SK-N-SH (cell line): ENCODE results near the gene OCSTAMP. TPM values are rescaled to one million over a fixed set of nuclear protein-coding genes. Genes with fewer than 3 reads are reported as not detected.

ENCODE experiments used
- CTCF ChIA-PET: fragments of 300-600, 350-600 bp; formaldehyde crosslinking; extraction: SDS; loops from one replicate; lab custom pipeline; 2021; lab: Yijun Ruan, JAX
- POLR2A ChIA-PET: fragments of 350-600 bp; sonication (Branson Sonifier 250); formaldehyde crosslinking; extraction: SDS; loops from one replicate; lab custom pipeline; 2020; ENCODE audit warnings: antibody characterized with exemption, inconsistent platforms; lab: Yijun Ruan, JAX
- DNase-seq: peaks from one replicate; pipeline ENCODE4 v3.0.0; 2012
- H2AFZ ChIP-seq: fragments of 200-600 bp; sonication (generic); 2 replicates; pipeline ENCODE4 v1.8.1; 2016; ENCODE audit warnings: antibody characterized with exemption, mild to moderate bottlenecking, low read depth
- H3F3A ChIP-seq: fragments of 200-600 bp; sonication (generic); replicated peaks from 2 replicates; pipeline ENCODE3; 2016; ENCODE audit warnings: antibody characterized with exemption, mild to moderate bottlenecking; ENCODE audit not compliant: insufficient read depth
- H3K27ac ChIP-seq, 2 experiments: fragments of 200-500 bp in 1 of 2; fragments of 200-600 bp in 1 of 2; sonication (Bioruptor generic) in 1 of 2; sonication (generic), shearing (Covaris generic) in 1 of 2; 2 replicates each; pipeline versions ENCODE4 v1.5.1 to v1.6.1; 2014 to 2016; ENCODE audit warnings: low read depth in 2 of 2, inconsistent platforms in 1 of 2, low read length in 1 of 2, mild to moderate bottlenecking in 1 of 2, mixed read lengths in 1 of 2
- H3K27me3 ChIP-seq: fragments of 200-600 bp; sonication (generic), shearing (Covaris generic); 2 replicates; pipeline ENCODE4 v1.6.1; 2016; ENCODE audit warnings: mixed run types; ENCODE audit not compliant: insufficient read depth
- H3K36me3 ChIP-seq, 2 experiments: fragments of 200-500 bp in 1 of 2; fragments of 200-600 bp in 1 of 2; sonication (Bioruptor generic) in 1 of 2; sonication (generic) in 1 of 2; replicated peaks in 1 of 2; 2 replicates each; pipeline versions ENCODE3 to v1.5.1; 2014 to 2016; ENCODE audit warnings: low read length in 1 of 2, mild to moderate bottlenecking in 1 of 2; ENCODE audit not compliant: insufficient read depth in 2 of 2, control insufficient read depth in 1 of 2
- H3K4me1 ChIP-seq, 2 experiments: fragments of 200-500 bp in 1 of 2; fragments of 200-600 bp in 1 of 2; sonication (Bioruptor generic) in 1 of 2; sonication (generic), shearing (Covaris generic) in 1 of 2; 2 replicates each; pipeline versions ENCODE4 v1.5.1 to v1.6.1; 2014 to 2016; ENCODE audit warnings: low read depth in 1 of 2, low read length in 1 of 2, mixed run types in 1 of 2; ENCODE audit not compliant: insufficient read depth in 2 of 2, control insufficient read depth in 1 of 2
- H3K4me2 ChIP-seq: fragments of 200-600 bp; sonication (generic), shearing (Covaris generic); 2 replicates; pipeline ENCODE4 v1.6.1; 2017; ENCODE audit warnings: mixed run types
- H3K4me3 ChIP-seq, 2 experiments: fragments of 200-500 bp in 1 of 2; fragments of 200-600 bp in 1 of 2; sonication (Bioruptor generic) in 1 of 2; sonication (generic), shearing (Covaris generic) in 1 of 2; 2 replicates each; pipeline versions ENCODE4 v1.5.1 to v1.8.1; 2014 to 2016; ENCODE audit warnings: low read depth in 2 of 2, inconsistent platforms in 1 of 2, low read length in 1 of 2, mild to moderate bottlenecking in 1 of 2, mixed read lengths in 1 of 2, moderate library complexity in 1 of 2
- H3K79me2 ChIP-seq: fragments of 200-600 bp; sonication (generic); 2 replicates; pipeline ENCODE4 v1.8.1; 2017; ENCODE audit warnings: mild to moderate bottlenecking; ENCODE audit not compliant: insufficient read depth
- H3K9ac ChIP-seq: fragments of 200-600 bp; sonication (generic); 2 replicates; pipeline ENCODE4 v1.6.1; 2017; ENCODE audit warnings: mixed run types
- H3K9me2 ChIP-seq: fragments of 200-600 bp; sonication (generic); 2 replicates; pipeline ENCODE4 v1.6.1; 2017; ENCODE audit warnings: mixed run types
- H3K9me3 ChIP-seq: fragments of 200-600 bp; sonication (generic); 2 replicates; pipeline ENCODE4 v1.6.1; 2017; ENCODE audit warnings: mixed run types, mild to moderate bottlenecking, moderate library complexity
- H4K20me1 ChIP-seq: fragments of 200-600 bp; sonication (generic); 2 replicates; pipeline ENCODE4 v1.6.1; 2017; ENCODE audit warnings: mild to moderate bottlenecking, mixed run types; ENCODE audit not compliant: insufficient read depth
- FOXJ3 ChIP-seq: sonication (generic); formaldehyde crosslinking; IDR thresholded peaks from 2 replicates; pipeline ENCODE4 v1.5.1; 2020; ENCODE audit warnings: mild to moderate bottlenecking, missing genetic modification reagents
- FOXM1 ChIP-seq: IDR thresholded peaks from 2 replicates; pipeline ENCODE4 v1.4.0; 2012; ENCODE audit warnings: low read depth, mild to moderate bottlenecking
- GABPA ChIP-seq: IDR thresholded peaks from 2 replicates; pipeline ENCODE4 v1.4.0; 2012; ENCODE audit warnings: low read depth, mild to moderate bottlenecking
- IRF3 ChIP-seq: fragments of 150-350 bp; IDR thresholded peaks from 2 replicates; pipeline ENCODE4 v1.6.1; 2016; ENCODE audit warnings: mild to moderate bottlenecking, low read depth, low read length
- MEF2A ChIP-seq: IDR thresholded peaks from 2 replicates; pipeline ENCODE4 v1.4.0; 2012; ENCODE audit warnings: low read depth, borderline replicate concordance
- NFIC ChIP-seq: IDR thresholded peaks from 2 replicates; pipeline ENCODE4 v1.4.0; 2012; ENCODE audit warnings: borderline replicate concordance
- NRF1 ChIP-seq: IDR thresholded peaks from 2 replicates; pipeline ENCODE4 v1.6.1; 2012; ENCODE audit warnings: low read depth, mild to moderate bottlenecking, low read length
- POLR2AphosphoS5 ChIP-seq: IDR thresholded peaks from 2 replicates; pipeline ENCODE4 v1.6.1; 2012; ENCODE audit warnings: low read depth, low read length
- REST ChIP-seq: IDR thresholded peaks from 2 replicates; pipeline ENCODE4 v1.6.1; 2012; ENCODE audit warnings: mild to moderate bottlenecking, low read depth, low read length, moderate library complexity
- RFX5 ChIP-seq: IDR thresholded peaks from 2 replicates; pipeline ENCODE4 v1.6.1; 2012; ENCODE audit warnings: mild to moderate bottlenecking, improper control_type of control experiment, low read length
- RXRA ChIP-seq: IDR thresholded peaks from 2 replicates; pipeline ENCODE4 v1.4.0; 2012; ENCODE audit warnings: low read depth, mild to moderate bottlenecking, borderline replicate concordance
- SIN3A ChIP-seq: IDR thresholded peaks from 2 replicates; pipeline ENCODE4 v1.6.1; 2012; ENCODE audit warnings: low read depth, mild to moderate bottlenecking, low read length, moderate library complexity, borderline replicate concordance
- SMC3 ChIP-seq: IDR thresholded peaks from 2 replicates; pipeline ENCODE4 v1.6.1; 2012; ENCODE audit warnings: low read depth, low read length, improper control_type of control experiment
- TAF1 ChIP-seq: IDR thresholded peaks from 2 replicates; pipeline ENCODE4 v1.6.1; 2012; ENCODE audit warnings: low read depth, mild to moderate bottlenecking, low read length, moderate library complexity, borderline replicate concordance
- TEAD4 ChIP-seq: IDR thresholded peaks from 2 replicates; pipeline ENCODE4 v1.4.0; 2012; ENCODE audit warnings: mild to moderate bottlenecking, borderline replicate concordance; ENCODE audit not compliant: insufficient read depth
- USF2 ChIP-seq: fragments of 150-350 bp; IDR thresholded peaks from 2 replicates; pipeline ENCODE4 v1.6.1; 2017; ENCODE audit warnings: antibody characterized with exemption, low read length, low read depth, borderline replicate concordance
- WGBS: methylation state at CpG from one replicate; pipeline ENCODE4 v1.1.6; 2017; ENCODE audit warnings: low lambda C conversion rate; 5-methylcytosine and 5-hydroxymethylcytosine counted together
- polyA plus RNA-seq, 3 experiments: library from polyadenylated mRNA; depleted of rRNA; stranded (reverse); fragments of >200 nt; gene quantifications; 2 replicates each; pipeline ENCODE4 v1.2.3, GENCODE V29; 2012
- TF ChIP-seq, protein P1 (sequence below): IDR thresholded peaks from 2 replicates; pipeline ENCODE4; 2012
- TF ChIP-seq, protein P2 (sequence below): IDR thresholded peaks from 2 replicates; pipeline ENCODE4 v1.4.0; 2012; ENCODE audit warnings: low read depth, borderline replicate concordance

Gene OCSTAMP
- polyA plus RNA-seq, 1 of the 3 experiments (the other 2 are of a cell fraction): not detected

DNA sequence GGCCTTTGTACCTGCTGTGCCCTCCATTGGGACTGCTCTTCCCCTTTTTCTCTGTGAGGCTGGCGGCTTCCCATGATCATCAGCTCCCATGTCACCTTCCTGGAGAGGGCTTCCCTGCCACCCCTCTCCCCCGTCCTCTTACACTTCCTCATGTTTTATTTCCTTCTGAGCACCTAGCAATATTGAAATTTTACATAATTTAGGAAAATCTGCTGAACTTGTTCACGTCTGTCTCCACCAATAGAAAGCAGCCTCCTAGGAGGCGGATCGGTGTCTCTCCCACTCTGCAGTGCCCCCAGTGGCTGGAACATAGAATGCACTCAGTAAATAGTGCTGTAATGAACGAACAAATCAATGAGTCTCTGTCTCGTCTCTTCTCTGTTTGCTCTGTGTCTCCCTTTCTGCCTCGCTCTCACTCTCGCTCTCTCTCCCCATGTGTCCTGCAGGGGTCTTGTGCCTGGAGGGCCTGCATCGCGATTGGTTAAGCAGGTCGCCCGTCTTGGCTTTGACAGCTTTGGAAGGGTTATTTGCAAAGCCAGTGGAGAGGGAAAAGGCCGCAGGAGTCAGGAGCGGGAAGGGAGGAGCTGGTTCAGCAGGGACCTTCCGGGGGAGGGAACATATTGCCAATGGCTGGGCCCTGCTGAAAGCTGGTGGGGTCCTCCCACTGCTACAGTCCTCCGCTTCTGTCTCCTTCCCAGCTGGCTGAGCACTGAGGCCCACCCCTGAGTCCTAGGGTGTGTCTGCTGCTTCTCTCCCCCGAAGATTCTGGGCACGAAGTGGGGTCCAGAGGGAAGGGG is 12.1 kb upstream of the OCSTAMP start (continued):
- TF ChIP-seq SMC3 (peak; percentile 20; the same call in 1 of the 2 replicates), POLR2AphosphoS5 (no peak), NRF1 (no peak), TEAD4 (no peak), TAF1 (no peak), MEF2A (no peak), GABPA (no peak), RFX5 (peak; percentile 70), USF2 (no peak), SIN3A (no peak), NFIC (no peak)

DNA sequence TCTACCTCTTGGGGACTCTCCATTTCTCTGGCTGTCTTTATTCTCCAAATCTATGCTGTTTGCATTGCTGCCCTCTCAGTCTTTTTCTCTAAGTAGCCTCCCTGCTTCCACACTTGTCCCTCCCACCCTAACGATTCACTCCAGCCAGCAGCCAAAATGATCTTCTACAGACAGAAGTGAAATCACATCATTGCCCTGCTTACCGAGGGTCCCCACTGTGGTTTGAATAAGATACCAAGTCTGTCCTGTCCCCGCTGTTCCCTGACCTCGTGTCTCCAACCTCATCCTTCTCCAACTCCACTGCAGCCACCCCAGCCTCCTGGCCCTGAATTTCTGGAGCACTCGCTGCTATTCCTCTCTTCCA is 11.5 kb upstream of the OCSTAMP start:
- Histone ChIP-seq H2AFZ (0 out of 2 replicates have a peak overlapping the region, but pooled peaks have one; percentile 33), H3K4me1 (peaks cover 0 to 9% of the 10 kb centered on the region in 2 experiments; a peak in 1 of 4 replicates), H3K9ac (no peak overlapping the region), H3K27me3 (no peaks in the 10 kb centered on the region), H3K4me3 (peak overlapping the region in 1 of 2 experiments; percentile 37; a peak in 1 of 4 replicates), H3F3A (no peaks in the 10 kb centered on the region), H3K79me2 (no peaks in the 10 kb centered on the region), H4K20me1 (no peaks in the 10 kb centered on the region), H3K9me2 (no peaks in the 10 kb centered on the region), H3K9me3 (no peaks in the 10 kb centered on the region), H3K4me2 (peak overlapping the region; percentile 29; the same call in 1 of the 2 replicates), H3K27ac (no peak overlapping the region), H3K36me3 (no peaks in the 10 kb centered on the region)
- TF ChIP-seq RXRA (no peak), RFX5 (no peak), IRF3 (no peak), FOXJ3 (no peak), FOXM1 (no peak), REST (no peak), NFIC (no peak), MEF2A (no peak), SMC3 (no peak)
- TF ChIP-seq, protein P1, sequence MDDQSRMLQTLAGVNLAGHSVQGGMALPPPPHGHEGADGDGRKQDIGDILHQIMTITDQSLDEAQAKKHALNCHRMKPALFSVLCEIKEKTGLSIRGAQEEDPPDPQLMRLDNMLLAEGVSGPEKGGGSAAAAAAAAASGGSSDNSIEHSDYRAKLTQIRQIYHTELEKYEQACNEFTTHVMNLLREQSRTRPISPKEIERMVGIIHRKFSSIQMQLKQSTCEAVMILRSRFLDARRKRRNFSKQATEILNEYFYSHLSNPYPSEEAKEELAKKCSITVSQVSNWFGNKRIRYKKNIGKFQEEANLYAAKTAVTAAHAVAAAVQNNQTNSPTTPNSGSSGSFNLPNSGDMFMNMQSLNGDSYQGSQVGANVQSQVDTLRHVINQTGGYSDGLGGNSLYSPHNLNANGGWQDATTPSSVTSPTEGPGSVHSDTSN: no peak
- TF ChIP-seq, protein P2, sequence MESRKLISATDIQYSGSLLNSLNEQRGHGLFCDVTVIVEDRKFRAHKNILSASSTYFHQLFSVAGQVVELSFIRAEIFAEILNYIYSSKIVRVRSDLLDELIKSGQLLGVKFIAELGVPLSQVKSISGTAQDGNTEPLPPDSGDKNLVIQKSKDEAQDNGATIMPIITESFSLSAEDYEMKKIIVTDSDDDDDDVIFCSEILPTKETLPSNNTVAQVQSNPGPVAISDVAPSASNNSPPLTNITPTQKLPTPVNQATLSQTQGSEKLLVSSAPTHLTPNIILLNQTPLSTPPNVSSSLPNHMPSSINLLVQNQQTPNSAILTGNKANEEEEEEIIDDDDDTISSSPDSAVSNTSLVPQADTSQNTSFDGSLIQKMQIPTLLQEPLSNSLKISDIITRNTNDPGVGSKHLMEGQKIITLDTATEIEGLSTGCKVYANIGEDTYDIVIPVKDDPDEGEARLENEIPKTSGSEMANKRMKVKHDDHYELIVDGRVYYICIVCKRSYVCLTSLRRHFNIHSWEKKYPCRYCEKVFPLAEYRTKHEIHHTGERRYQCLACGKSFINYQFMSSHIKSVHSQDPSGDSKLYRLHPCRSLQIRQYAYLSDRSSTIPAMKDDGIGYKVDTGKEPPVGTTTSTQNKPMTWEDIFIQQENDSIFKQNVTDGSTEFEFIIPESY: no peak
- no peak for DNase-seq
- CTCF ChIA-PET: interaction anchor here (0.6 to 9.0 kb wide), 22 partner anchors 7 to 148 kb away, joined by 3 to 102 read pairs (median 5); partner anchors contain the start of genes OCSTAMP, TP53RK and ZNF334
- POLR2A ChIA-PET: no interaction called here
- 57% methylated on average over 5 of the region's 5 CpGs for WGBS
